OCI-LY3 (cell line): ENCODE results near the gene SAV1.
A peak's percentile ranks its signal among the peaks of the same experiment; 100 is the strongest.

Experiments
- H2AFZ ChIP-seq: fragments of 200-600, 300-600 bp; shearing (Covaris generic); 2 replicates; pipeline ENCODE4 v1.6.0; 2014; ENCODE audit warnings: antibody characterized with exemption, low read depth, low read length
- H3K27ac ChIP-seq: fragments of 200-600, 300-600 bp; sonication (generic); 2 replicates; pipeline ENCODE4 v1.5.1; 2014; ENCODE audit warnings: mild to moderate bottlenecking, low read length, moderate library complexity, mixed read lengths
- H3K27me3 ChIP-seq: fragments of 200-600, 300-600 bp; sonication (generic); 2 replicates; pipeline ENCODE4 v1.6.1; 2014; ENCODE audit warnings: low read depth, low read length, mixed read lengths
- H3K36me3 ChIP-seq: fragments of 200-600, 300-600 bp; sonication (generic); replicated peaks from 2 replicates; pipeline ENCODE3; 2014; ENCODE audit warnings: low read depth, low read length, mixed read lengths
- H3K4me1 ChIP-seq: fragments of 300-600, 200-600 bp; sonication (generic); 2 replicates; pipeline ENCODE4 v1.6.1; 2014; ENCODE audit warnings: low read length, mixed read lengths
- H3K4me2 ChIP-seq: fragments of 200-600, 300-600 bp; sonication (generic); 2 replicates; pipeline ENCODE4 v1.6.1; 2014; ENCODE audit warnings: low read length, mixed read lengths
- H3K4me3 ChIP-seq: fragments of 300-600, 200-600 bp; sonication (generic); 2 replicates; pipeline ENCODE4 v1.5.1; 2014; ENCODE audit warnings: antibody characterized with exemption, mild to moderate bottlenecking, low read length, moderate library complexity
- H3K79me2 ChIP-seq: fragments of 300-600, 200-600 bp; shearing (Covaris generic); 2 replicates; pipeline ENCODE4 v1.6.1; 2014; ENCODE audit warnings: mild to moderate bottlenecking, low read length, mixed read lengths
- H3K9ac ChIP-seq: fragments of 300-600, 200-600 bp; shearing (Covaris generic); 2 replicates; pipeline ENCODE4 v1.6.0; 2014; ENCODE audit warnings: mild to moderate bottlenecking, low read length, moderate library complexity
- H3K9me3 ChIP-seq: fragments of 200-600, 300-600 bp; shearing (Covaris generic); 2 replicates; pipeline ENCODE4 v1.6.1; 2014; ENCODE audit warnings: low read length, mixed read lengths; ENCODE audit not compliant: insufficient read depth
- H4K20me1 ChIP-seq: fragments of 200-600, 300-600 bp; sonication (generic); 2 replicates; pipeline ENCODE4 v1.6.1; 2016; ENCODE audit warnings: low read length, mixed read lengths; ENCODE audit not compliant: insufficient read depth
- CTCF ChIP-seq: fragments of 200-600, 300-600 bp; sonication (generic); IDR thresholded peaks from 2 replicates; pipeline ENCODE4 v1.5.1; 2014; ENCODE audit warnings: antibody characterized with exemption, low read length, low read depth
- EZH2phosphoT487 ChIP-seq: fragments of 200-600 bp; shearing (Covaris generic); IDR thresholded peaks from 2 replicates; pipeline ENCODE4 v1.6.1; 2018; ENCODE audit warnings: antibody characterized with exemption, mixed run types, low read depth

Gene SAV1

GRCh38 chr14:50679674-50680073 is 11.6 kb upstream of the SAV1 start:
- H3K27me3 ChIP-seq = no peaks in the 10 kb centered on the region
- no peak overlapping the region for H3K9ac ChIP-seq
- no peak overlapping the region for H3K4me3 ChIP-seq
- no peaks in the 10 kb centered on the region for H3K36me3 ChIP-seq
- H3K4me1 ChIP-seq = peaks cover 23% of the 10 kb centered on the region
- H3K4me2 ChIP-seq = no peak overlapping the region
- no peaks in the 10 kb centered on the region for H3K79me2 ChIP-seq
- H4K20me1 ChIP-seq = no peaks in the 10 kb centered on the region
- H3K9me3 ChIP-seq = no peaks in the 10 kb centered on the region
- TF ChIP-seq EZH2phosphoT487 (no peak), CTCF (no peak)
- H2AFZ ChIP-seq = no peak overlapping the region
- H3K27ac ChIP-seq = no peak overlapping the region

GRCh38 chr14:50678163-50678562 is 10.1 kb upstream of the SAV1 start:
- no peak overlapping the region for H2AFZ ChIP-seq

GRCh38 chr14:50677527-50678063 is 9.5 kb upstream of the SAV1 start:
- H4K20me1 ChIP-seq = no peaks in the 10 kb centered on the region
- TF ChIP-seq CTCF (no peak), EZH2phosphoT487 (no peak)
- no peaks in the 10 kb centered on the region for H3K27me3 ChIP-seq
- H3K4me1 ChIP-seq = peaks cover 23% of the 10 kb centered on the region
- peak overlapping the region; percentile 16; the same call in 1 of the 2 replicates for H3K27ac ChIP-seq
- H2AFZ ChIP-seq = peak overlapping the region; percentile 47; the same call in 1 of the 2 replicates
- no peaks in the 10 kb centered on the region for H3K9me3 ChIP-seq
- peak overlapping the region; percentile 18; the same call in 1 of the 2 replicates for H3K9ac ChIP-seq
- no peaks in the 10 kb centered on the region for H3K36me3 ChIP-seq
- no peaks in the 10 kb centered on the region for H3K79me2 ChIP-seq
- peak overlapping the region; percentile 69 for H3K4me3 ChIP-seq
- peak overlapping the region; percentile 97 for H3K4me2 ChIP-seq

More at GRCh38 chr14:50678163-50678562, 10.1 kb upstream of the SAV1 start:
- H3K4me2 ChIP-seq = peak overlapping the region; percentile 97
- H3K36me3 ChIP-seq = no peaks in the 10 kb centered on the region
- no peak overlapping the region for H3K9ac ChIP-seq
- H3K27ac ChIP-seq = no peak overlapping the region
- TF ChIP-seq EZH2phosphoT487 = no peak
- no peak overlapping the region for H3K4me3 ChIP-seq
- no peaks in the 10 kb centered on the region for H3K9me3 ChIP-seq
- no peaks in the 10 kb centered on the region for H4K20me1 ChIP-seq
- H3K79me2 ChIP-seq = no peaks in the 10 kb centered on the region
- H3K27me3 ChIP-seq = no peaks in the 10 kb centered on the region
- H3K4me1 ChIP-seq = peaks cover 23% of the 10 kb centered on the region

GRCh38 chr14:50676814-50677516 is 8.9 kb upstream of the SAV1 start:
- H3K9ac ChIP-seq = peak overlapping the region; percentile 18; the same call in 1 of the 2 replicates
- H3K27ac ChIP-seq = peak overlapping the region; percentile 16; the same call in 1 of the 2 replicates
- H3K4me1 ChIP-seq = peaks cover 23% of the 10 kb centered on the region
- TF ChIP-seq CTCF (no peak), EZH2phosphoT487 (no peak)
- no peaks in the 10 kb centered on the region for H4K20me1 ChIP-seq
- no peaks in the 10 kb centered on the region for H3K79me2 ChIP-seq
- H3K4me3 ChIP-seq = peak overlapping the region; percentile 69
- peak overlapping the region; percentile 97 for H3K4me2 ChIP-seq
- no peaks in the 10 kb centered on the region for H3K9me3 ChIP-seq
- peak overlapping the region; percentile 47; the same call in 1 of the 2 replicates for H2AFZ ChIP-seq
- no peaks in the 10 kb centered on the region for H3K27me3 ChIP-seq
- no peaks in the 10 kb centered on the region for H3K36me3 ChIP-seq
